ENCODE measurements around the gene SLC25A4. TPM values are rescaled to one million over a fixed set of nuclear protein-coding genes. Genes with fewer than 3 reads are reported as not detected.

Gene SLC25A4
- total and polyA plus RNA-seq, 2 of the 4 experiments (the other 2 are of a cell fraction): 16.0 to 21.6 TPM

DNA sequence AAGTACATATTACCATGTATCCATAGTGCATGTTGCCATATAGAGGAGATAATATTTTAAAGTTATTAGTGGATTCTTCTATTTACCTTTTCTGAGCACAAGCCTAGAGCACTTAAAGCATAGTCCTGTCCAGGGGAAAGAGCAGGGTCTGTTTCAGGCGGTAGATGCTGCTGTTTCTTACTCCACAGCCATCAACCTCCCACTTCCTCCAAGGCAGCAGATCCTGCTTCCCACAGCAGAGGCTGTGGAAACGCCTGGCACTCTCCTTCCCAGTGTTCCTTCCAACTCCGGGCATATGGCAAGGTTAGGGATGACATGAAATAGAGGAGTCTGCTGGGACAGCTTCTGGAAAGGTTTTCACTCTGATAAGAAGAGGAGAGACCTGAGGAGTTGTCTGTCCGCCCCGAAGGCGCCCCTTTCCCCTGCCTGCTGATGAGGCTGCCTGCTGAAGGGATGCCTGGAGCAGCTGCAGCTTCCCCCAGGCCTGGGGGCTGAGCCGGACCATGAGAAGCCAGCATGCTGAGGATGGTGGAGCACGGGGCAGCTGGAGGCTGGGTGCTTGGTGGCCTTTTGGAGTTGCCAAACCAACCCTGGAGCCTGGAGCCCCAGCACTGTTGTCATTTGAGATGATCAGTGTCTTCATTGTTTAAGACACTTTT lies 43.9 kb upstream of the SLC25A4 start:
- ChIA-PET CTCF (no interaction called here), POLR2A (ENCODE audit: unreplicated experiment) (no interaction called here)
- H3K18ac ChIP-seq (ENCODE audit: low read depth, low read length): no peak overlapping the region
- H2AK9ac ChIP-seq (replicated peaks; ENCODE audit: low read depth, low read length, poor library complexity): no peak overlapping the region
- no peaks in the 10 kb centered on the region for H3K79me1 ChIP-seq (ENCODE audit: low read depth in 1 of 2, low read length in 2 of 2)
- intact Hi-C loops (cut with micrococcal nuclease): no loop called here
- dilution Hi-C loops (cut with HindIII; ENCODE audit: low sequenced_read_pairs, unreplicated experiment): no loop called here
- H3K4ac ChIP-seq (ENCODE audit: low read depth, low read length): no peak overlapping the region
- no peak overlapping the region for H2BK15ac ChIP-seq (ENCODE audit: low read depth, low read length)
- H2AK5ac ChIP-seq (ENCODE audit: low read depth, low read length): no peak overlapping the region
- H3K27ac ChIP-seq (ENCODE audit: insufficient read depth, low read length): no peak overlapping the region
- ATAC-seq (ENCODE audit: low read depth): no peak
- no peak overlapping the region for H3K4me3 ChIP-seq (ENCODE audit: insufficient read depth, low read depth, low read length)
- H2BK120ac ChIP-seq (ENCODE audit: low read depth, low read length): no peak overlapping the region
- no peak for DNase-seq
- H4K91ac ChIP-seq (ENCODE audit: insufficient read depth, low read depth, low read length): no peak overlapping the region
- H2AFZ ChIP-seq (replicated peaks; ENCODE audit: low read length, poor library complexity): no peak overlapping the region
- no peaks in the 10 kb centered on the region for H3K4me1 ChIP-seq (ENCODE audit: control insufficient read depth, insufficient read depth, low read length)
- TF ChIP-seq SMC3 (IDR thresholded peaks at IDR 0.05; ENCODE audit: low read depth, low read length) (no peak), MXI1 (IDR thresholded peaks at IDR 0.05; ENCODE audit: borderline replicate concordance, low read depth, low read length) (no peak), CHD1 (IDR thresholded peaks at IDR 0.05; ENCODE audit: low read depth, low read length) (no peak), CEBPB (IDR thresholded peaks at IDR 0.05; ENCODE audit: low read depth, low read length) (no peak), MAZ (IDR thresholded peaks at IDR 0.05; ENCODE audit: borderline replicate concordance, low read depth, low read length) (no peak), RFX5 (IDR thresholded peaks at IDR 0.05; ENCODE audit: low read depth, low read length) (no peak), CTCF (conservative IDR thresholded peaks at IDR 0.05; ENCODE audit: low read depth, low read length) (no peak), BHLHE40 (IDR thresholded peaks at IDR 0.05; ENCODE audit: low read depth, low read length) (no peak), POLR2A (IDR thresholded peaks at IDR 0.05; ENCODE audit: low read depth, low read length) (no peak)
- TF ChIP-seq, protein P1, sequence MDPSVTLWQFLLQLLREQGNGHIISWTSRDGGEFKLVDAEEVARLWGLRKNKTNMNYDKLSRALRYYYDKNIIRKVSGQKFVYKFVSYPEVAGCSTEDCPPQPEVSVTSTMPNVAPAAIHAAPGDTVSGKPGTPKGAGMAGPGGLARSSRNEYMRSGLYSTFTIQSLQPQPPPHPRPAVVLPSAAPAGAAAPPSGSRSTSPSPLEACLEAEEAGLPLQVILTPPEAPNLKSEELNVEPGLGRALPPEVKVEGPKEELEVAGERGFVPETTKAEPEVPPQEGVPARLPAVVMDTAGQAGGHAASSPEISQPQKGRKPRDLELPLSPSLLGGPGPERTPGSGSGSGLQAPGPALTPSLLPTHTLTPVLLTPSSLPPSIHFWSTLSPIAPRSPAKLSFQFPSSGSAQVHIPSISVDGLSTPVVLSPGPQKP (IDR thresholded peaks at IDR 0.05; ENCODE audit: borderline replicate concordance, low read depth, low read length): no peak
- no peak overlapping the region for H4K8ac ChIP-seq (ENCODE audit: low read depth in 2 of 2, low read length in 2 of 2)
- H2BK20ac ChIP-seq (ENCODE audit: low read depth, low read length): no peak overlapping the region
- no peaks in the 10 kb centered on the region for H3K9me3 ChIP-seq (ENCODE audit: control insufficient read depth, insufficient read depth, low read length)
- H3K9ac ChIP-seq (ENCODE audit: low read depth, low read length): no peak overlapping the region
- in situ Hi-C loops (cut with MboI; ENCODE audit: low sequenced_read_pairs): no loop called here
- H4K20me1 ChIP-seq (ENCODE audit: insufficient read depth, low read length): no peaks in the 10 kb centered on the region
- H3K23ac ChIP-seq (ENCODE audit: low read depth, low read length): no peak overlapping the region
- no peak overlapping the region for H2BK5ac ChIP-seq (ENCODE audit: low read depth, low read length, poor library complexity, severe bottlenecking)
- no peak overlapping the region for H3K14ac ChIP-seq (replicated peaks; ENCODE audit: low read depth, low read length)
- WGBS, 2 experiments (ENCODE audit: extremely low coverage in 2 of 2, insufficient read length in 1 of 2): 80% methylated on average over 1 of the region's 8 CpGs; no CpG with 5 or more reads in 1 of the 2 experiments
- BruUV-seq (replicated peaks): no TSS peak
- no peaks in the 10 kb centered on the region for H3K9me1 ChIP-seq (ENCODE audit: insufficient read depth, low read length)
- H3K27me3 ChIP-seq (ENCODE audit: control insufficient read depth, insufficient read depth, low read length): peaks cover 12% of the 10 kb centered on the region
- H4K5ac ChIP-seq (ENCODE audit: low read depth, low read length): no peak overlapping the region
- H3K56ac ChIP-seq (ENCODE audit: extremely low read depth, insufficient read depth, low read length): no peak overlapping the region
- H3K4me2 ChIP-seq (ENCODE audit: low read depth, low read length): no peak overlapping the region
- no peaks in the 10 kb centered on the region for H3K36me3 ChIP-seq (ENCODE audit: control insufficient read depth, insufficient read depth, low read length)

Measured in IMR-90 (cell line).